ENCODE measurements around the gene RNF213.

DNA sequence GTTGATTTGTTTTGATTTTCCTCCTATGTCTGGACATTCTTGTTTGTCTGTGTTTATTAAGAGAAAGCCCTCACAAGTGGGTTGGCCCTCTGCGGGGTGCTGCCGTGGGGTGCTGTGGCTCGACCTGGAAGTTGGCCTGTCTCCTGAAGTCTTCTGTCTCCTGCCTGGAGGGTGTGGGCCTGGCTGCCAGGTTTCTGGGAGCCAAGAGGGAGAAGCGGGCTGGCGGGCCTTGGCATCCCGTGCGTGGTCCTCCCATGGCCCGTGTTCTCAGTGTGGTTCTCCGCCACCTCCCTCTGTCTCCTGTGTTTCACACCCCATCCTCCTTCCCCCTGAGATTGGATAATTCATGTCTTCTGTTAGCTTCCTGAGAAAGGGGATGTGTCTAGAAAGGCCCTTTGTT is 69.6 kb downstream of the RNF213 start:
- TF ChIP-seq, protein P1, sequence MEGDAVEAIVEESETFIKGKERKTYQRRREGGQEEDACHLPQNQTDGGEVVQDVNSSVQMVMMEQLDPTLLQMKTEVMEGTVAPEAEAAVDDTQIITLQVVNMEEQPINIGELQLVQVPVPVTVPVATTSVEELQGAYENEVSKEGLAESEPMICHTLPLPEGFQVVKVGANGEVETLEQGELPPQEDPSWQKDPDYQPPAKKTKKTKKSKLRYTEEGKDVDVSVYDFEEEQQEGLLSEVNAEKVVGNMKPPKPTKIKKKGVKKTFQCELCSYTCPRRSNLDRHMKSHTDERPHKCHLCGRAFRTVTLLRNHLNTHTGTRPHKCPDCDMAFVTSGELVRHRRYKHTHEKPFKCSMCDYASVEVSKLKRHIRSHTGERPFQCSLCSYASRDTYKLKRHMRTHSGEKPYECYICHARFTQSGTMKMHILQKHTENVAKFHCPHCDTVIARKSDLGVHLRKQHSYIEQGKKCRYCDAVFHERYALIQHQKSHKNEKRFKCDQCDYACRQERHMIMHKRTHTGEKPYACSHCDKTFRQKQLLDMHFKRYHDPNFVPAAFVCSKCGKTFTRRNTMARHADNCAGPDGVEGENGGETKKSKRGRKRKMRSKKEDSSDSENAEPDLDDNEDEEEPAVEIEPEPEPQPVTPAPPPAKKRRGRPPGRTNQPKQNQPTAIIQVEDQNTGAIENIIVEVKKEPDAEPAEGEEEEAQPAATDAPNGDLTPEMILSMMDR (IDR thresholded peaks at IDR 0.05), result no peak
- no peak for TF ChIP-seq POLR2A (IDR thresholded peaks at IDR 0.05)
